Bronchial epithelial cell (primary cell): ENCODE data around the gene FRY. TPM values are rescaled to one million over a fixed set of nuclear protein-coding genes. Genes with fewer than 3 reads are reported as not detected.

ENCODE experiments used
- DNase-seq: peaks from one replicate; pipeline ENCODE4 v3.0.0-alpha.2; 2010; ENCODE audit warnings: low read depth
- FAIRE-seq: peaks from 2 replicates; lab custom pipeline; 2011; peaks lifted over from hg19 to GRCh38; lab: Jason Lieb, UNC
- H3K27me3 ChIP-seq: 2 replicates; pipeline ENCODE4 v1.5.1; 2011; ENCODE audit warnings: low read length; ENCODE audit not compliant: control insufficient read depth, insufficient read depth
- H3K36me3 ChIP-seq: 2 replicates; pipeline ENCODE4 v1.5.1; 2011; ENCODE audit warnings: low read length; ENCODE audit not compliant: control insufficient read depth, insufficient read depth
- H3K4me3 ChIP-seq: 2 replicates; pipeline ENCODE4 v1.5.1; 2011; ENCODE audit warnings: mild to moderate bottlenecking, low read depth, low read length, control low read depth
- CTCF ChIP-seq: IDR thresholded peaks from 2 replicates; pipeline ENCODE4 v1.5.1; 2011; ENCODE audit warnings: mild to moderate bottlenecking, moderate library complexity, low read length, control low read depth, inconsistent platforms; ENCODE audit not compliant: insufficient read depth, severe bottlenecking
- total RNA-seq: library from RNA; depleted of rRNA; stranded (reverse); fragments of >200 nt; gene quantifications from 2 replicates; pipeline ENCODE4 v1.2.1, GENCODE V29; 2014

Gene FRY
- total RNA-seq, 1 donor from 2014 or later: 0.79 TPM

DNA sequence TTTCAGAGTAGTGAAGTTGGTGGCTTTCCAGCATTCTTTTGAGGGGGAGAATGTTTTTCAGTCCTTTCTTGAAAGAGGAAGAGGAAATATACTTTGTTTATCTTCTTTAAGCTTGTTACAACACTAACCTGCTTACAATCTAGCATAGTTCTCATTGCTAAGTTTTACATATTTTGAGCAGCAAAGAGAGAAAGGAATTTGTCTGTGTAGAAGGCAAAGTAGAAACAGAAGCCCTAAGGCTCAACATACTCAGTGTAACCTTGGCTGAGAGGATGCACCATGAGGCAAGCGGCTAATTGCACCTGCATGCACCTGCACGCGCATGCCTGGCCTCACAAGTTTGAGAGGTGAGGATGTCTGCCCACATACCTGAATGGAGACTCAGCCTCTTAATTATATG lies 2.2 kb downstream of the FRY start:
- no peak for TF ChIP-seq CTCF
- FAIRE-seq (no peak), DNase-seq (peak; percentile 64)
- Histone ChIP-seq H3K36me3 (no peaks in the 10 kb centered on the region), H3K27me3 (peaks cover 1% of the 10 kb centered on the region), H3K4me3 (no peak overlapping the region)

DNA sequence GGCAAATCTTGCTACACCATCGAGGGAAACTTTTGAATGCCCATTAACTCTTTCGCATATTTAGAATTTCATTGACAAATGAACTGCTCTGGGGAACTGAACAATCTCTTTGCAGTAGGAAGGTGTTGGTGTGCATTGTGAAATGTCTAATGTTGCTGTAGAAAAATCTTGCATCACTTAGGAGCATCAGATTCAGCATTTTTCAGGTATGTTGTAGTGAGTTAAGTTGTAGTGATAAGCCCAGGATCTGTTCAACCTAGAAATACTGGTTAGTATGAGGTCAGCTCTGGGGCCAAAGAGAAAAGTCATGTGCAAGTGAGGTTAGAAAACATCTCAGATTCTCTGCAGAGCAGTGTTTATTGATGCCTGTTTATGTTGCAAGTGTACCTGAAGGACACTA lies 4.1 kb downstream of the FRY start:
- FAIRE-seq (no peak), DNase-seq (peak; percentile 1)
- Histone ChIP-seq H3K4me3 (no peak overlapping the region), H3K27me3 (peaks cover 1% of the 10 kb centered on the region), H3K36me3 (no peaks in the 10 kb centered on the region)
- no peak for TF ChIP-seq CTCF

- no peak for TF ChIP-seq CTCF
- FAIRE-seq: no peak
- no peaks in the 10 kb centered on the region for H3K36me3 ChIP-seq
- H3K27me3 ChIP-seq: no peaks in the 10 kb centered on the region
- no peak overlapping the region for H3K4me3 ChIP-seq
- DNase-seq: no peak
These were observed 4.6 kb downstream of the FRY start for GRCh38 chr13:32036126-32036695.

DNA sequence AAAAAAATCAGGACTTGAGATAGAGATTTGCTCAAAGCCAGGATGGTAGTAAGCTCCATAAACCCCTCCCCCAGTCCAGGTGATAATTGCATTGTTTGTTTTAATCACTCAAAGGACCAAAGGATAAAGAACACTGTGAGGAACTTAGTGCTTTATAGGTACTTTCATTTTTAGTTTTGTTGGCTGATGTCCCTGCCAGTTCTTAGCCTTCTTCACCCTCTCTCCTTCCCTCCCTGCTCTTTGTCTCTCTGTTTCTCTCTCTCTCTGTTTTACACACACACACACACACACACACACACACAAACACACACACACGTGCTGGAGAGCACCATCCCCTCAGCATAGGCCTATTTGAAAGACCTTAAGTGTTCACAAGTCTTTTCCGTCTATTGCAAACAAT lies 5.2 kb downstream of the FRY start:
- TF ChIP-seq CTCF: no peak
- H3K36me3 ChIP-seq: no peaks in the 10 kb centered on the region
- no peak for FAIRE-seq
- no peaks in the 10 kb centered on the region for H3K27me3 ChIP-seq
- H3K4me3 ChIP-seq: no peak overlapping the region
- DNase-seq: no peak

DNA sequence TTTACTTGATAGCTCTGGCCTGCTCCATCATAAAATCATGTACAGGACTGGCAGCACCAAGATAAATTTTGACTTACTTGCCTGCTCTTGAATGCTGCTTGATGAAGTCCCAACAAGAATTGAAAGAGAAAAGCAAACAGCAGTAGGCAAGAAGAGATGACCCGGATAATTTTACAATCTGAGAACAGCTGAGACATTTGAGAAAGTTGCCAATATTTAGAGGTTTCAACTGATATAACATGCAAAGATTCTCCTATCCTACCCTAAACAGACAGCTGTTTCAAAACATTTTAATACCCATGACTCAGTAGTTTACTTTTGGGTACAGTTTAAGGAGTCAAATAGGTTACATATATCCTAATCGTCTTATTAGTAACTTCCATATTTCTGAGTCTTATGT lies 5.9 kb downstream of the FRY start:
- DNase-seq (no peak), FAIRE-seq (no peak)
- H3K27me3 ChIP-seq: no peaks in the 10 kb centered on the region
- no peak for TF ChIP-seq CTCF
- H3K36me3 ChIP-seq: no peaks in the 10 kb centered on the region
- H3K4me3 ChIP-seq: no peak overlapping the region

GRCh38 chr13:32038343-32038742 lies 6.8 kb downstream of the FRY start:
- no peak for TF ChIP-seq CTCF
- DNase-seq: no peak
- Histone ChIP-seq H3K36me3 (no peaks in the 10 kb centered on the region), H3K4me3 (no peak overlapping the region), H3K27me3 (no peaks in the 10 kb centered on the region)
- no peak for FAIRE-seq
